ENCODE measurements around the gene SPTBN1.

SPTBN1 gene

DNA sequence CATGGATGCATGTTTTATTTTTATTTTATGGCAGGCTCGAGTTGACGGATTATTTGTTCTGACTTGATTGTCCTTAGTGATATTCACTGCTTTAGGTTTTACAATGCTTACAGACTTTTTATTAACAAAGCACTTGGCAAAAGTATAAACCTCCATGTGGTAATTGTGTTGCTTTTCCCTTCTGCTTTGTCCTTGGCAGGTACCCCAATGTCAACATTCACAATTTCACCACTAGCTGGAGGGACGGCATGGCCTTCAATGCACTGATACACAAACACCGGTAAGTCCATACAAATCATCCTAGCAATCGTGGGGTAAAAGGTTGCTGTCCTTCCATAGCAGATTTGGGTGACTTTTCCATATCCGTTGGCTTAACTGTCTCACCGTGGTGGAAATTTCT is 161.3 kb downstream of the SPTBN1 start:
- no peaks in the 10 kb centered on the region for H3K27me3 ChIP-seq (ENCODE audit: low read depth, low read length)
- no peaks in the 10 kb centered on the region for H3K79me2 ChIP-seq (ENCODE audit: low read length)
- H2AFZ ChIP-seq (ENCODE audit: low read depth, low read length), result no peak overlapping the region
- H3K36me3 ChIP-seq (replicated peaks; ENCODE audit: low read depth, low read length), result peaks cover 7% of the 10 kb centered on the region
- TF ChIP-seq EZH2phosphoT487 (IDR thresholded peaks at IDR 0.05; ENCODE audit: low read depth), result no peak
- H3K4me3 ChIP-seq (ENCODE audit: low read length), result no peak overlapping the region
- H4K20me1 ChIP-seq (ENCODE audit: insufficient read depth, low read length), result no peaks in the 10 kb centered on the region
- no peak overlapping the region for H3K9ac ChIP-seq (ENCODE audit: low read length)
- H3K4me1 ChIP-seq (ENCODE audit: low read length), result peaks cover 26% of the 10 kb centered on the region
- no peaks in the 10 kb centered on the region for H3K9me3 ChIP-seq (ENCODE audit: insufficient read depth, low read length)
- no peak overlapping the region for H3K4me2 ChIP-seq (ENCODE audit: low read length)
- H3K27ac ChIP-seq (ENCODE audit: low read length), result no peak overlapping the region

DNA sequence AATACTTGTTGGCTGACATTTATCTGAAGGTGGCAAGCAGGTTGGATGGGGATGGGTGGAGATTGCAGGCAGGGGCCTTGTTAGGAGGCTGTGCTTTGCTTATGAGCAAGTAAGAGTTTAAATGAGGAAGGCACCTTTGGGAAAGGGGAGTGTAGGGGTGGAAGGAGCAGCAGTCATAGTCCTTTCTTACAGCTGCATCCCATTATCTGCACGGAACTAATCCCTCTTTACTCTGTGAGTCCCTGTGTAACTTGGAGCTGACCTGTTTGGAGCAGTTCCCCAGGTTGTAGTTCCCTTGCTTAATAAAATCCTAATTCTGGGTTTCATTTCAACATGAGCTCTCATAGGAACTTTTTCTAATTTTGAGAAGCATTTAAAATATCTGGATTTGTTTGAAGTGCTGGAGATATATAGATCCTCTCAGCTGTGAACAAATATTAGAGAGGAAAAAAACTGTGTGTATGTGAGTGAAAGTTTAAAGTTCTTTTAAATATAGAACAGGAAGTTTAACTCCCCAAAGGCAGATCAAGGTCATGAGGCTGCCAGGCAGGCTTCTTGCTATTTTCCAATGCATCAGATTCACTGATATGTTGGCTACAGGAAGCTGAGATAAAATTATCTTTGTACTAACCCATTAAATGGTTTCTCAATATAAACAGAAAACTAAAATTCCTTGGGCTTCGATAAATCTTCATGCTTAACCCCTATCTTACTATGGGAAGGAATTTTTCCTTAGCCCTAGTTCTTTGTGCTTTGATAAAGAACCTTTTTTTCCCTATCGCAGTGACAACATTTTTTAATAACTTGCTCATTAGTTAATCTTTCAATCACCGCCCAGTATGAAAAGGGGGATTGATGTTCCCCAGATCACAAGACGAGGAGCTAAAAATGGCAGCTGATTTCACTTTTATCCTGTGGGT is 162.8 kb downstream of the SPTBN1 start:
- peaks cover 20% of the 10 kb centered on the region for H3K4me1 ChIP-seq (ENCODE audit: low read length)
- TF ChIP-seq EZH2phosphoT487 (IDR thresholded peaks at IDR 0.05; ENCODE audit: low read depth), result no peak
- TF ChIP-seq, protein P1, sequence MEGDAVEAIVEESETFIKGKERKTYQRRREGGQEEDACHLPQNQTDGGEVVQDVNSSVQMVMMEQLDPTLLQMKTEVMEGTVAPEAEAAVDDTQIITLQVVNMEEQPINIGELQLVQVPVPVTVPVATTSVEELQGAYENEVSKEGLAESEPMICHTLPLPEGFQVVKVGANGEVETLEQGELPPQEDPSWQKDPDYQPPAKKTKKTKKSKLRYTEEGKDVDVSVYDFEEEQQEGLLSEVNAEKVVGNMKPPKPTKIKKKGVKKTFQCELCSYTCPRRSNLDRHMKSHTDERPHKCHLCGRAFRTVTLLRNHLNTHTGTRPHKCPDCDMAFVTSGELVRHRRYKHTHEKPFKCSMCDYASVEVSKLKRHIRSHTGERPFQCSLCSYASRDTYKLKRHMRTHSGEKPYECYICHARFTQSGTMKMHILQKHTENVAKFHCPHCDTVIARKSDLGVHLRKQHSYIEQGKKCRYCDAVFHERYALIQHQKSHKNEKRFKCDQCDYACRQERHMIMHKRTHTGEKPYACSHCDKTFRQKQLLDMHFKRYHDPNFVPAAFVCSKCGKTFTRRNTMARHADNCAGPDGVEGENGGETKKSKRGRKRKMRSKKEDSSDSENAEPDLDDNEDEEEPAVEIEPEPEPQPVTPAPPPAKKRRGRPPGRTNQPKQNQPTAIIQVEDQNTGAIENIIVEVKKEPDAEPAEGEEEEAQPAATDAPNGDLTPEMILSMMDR (IDR thresholded peaks at IDR 0.05; ENCODE audit: low read depth, low read length), result no peak
- H4K20me1 ChIP-seq (ENCODE audit: insufficient read depth, low read length), result no peaks in the 10 kb centered on the region
- no peaks in the 10 kb centered on the region for H3K27me3 ChIP-seq (ENCODE audit: low read depth, low read length)
- H3K79me2 ChIP-seq (ENCODE audit: low read length), result no peaks in the 10 kb centered on the region
- H3K36me3 ChIP-seq (replicated peaks; ENCODE audit: low read depth, low read length), result peaks cover 20% of the 10 kb centered on the region
- H3K4me3 ChIP-seq (ENCODE audit: low read length), result no peak overlapping the region
- no peak overlapping the region for H3K27ac ChIP-seq (ENCODE audit: low read length)
- no peak overlapping the region for H2AFZ ChIP-seq (ENCODE audit: low read depth, low read length)
- no peaks in the 10 kb centered on the region for H3K9me3 ChIP-seq (ENCODE audit: insufficient read depth, low read length)
- H3K4me2 ChIP-seq (ENCODE audit: low read length), result no peak overlapping the region
- no peak overlapping the region for H3K9ac ChIP-seq (ENCODE audit: low read length)

DNA sequence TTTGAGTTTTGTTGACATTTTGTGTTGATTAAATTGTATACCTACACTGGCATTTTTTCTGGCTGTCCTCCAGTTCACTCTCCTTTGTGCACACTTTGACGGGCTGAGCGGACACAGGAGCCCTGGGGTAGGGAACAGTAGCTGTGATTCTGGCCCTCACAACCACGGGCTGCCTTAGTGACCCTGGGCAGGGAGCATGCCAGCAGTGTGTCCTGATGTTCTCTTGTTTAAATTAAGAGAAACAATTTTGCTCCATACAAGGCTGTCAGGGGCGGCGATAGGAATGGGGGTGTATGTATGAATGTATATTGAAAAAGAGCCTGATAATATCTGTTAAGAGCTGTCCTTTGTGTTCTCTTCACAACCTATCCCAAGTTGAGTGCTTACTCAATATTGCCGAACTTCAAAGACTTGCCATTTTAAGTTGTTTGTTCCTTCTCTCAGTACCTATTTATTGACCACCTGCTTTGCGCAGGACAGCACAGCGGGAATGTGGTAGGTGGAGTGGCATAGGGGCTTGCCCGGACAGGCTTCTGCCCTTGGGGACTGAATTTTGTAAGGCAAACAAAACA is 163.6 kb downstream of the SPTBN1 start:
- Histone ChIP-seq H4K20me1 (ENCODE audit: insufficient read depth, low read length) (no peaks in the 10 kb centered on the region), H3K27me3 (ENCODE audit: low read depth, low read length) (no peaks in the 10 kb centered on the region), H3K4me1 (ENCODE audit: low read length) (peaks cover 14% of the 10 kb centered on the region), H3K36me3 (replicated peaks; ENCODE audit: low read depth, low read length) (peaks cover 21% of the 10 kb centered on the region), H3K79me2 (ENCODE audit: low read length) (no peaks in the 10 kb centered on the region), H3K27ac (ENCODE audit: low read length) (no peak overlapping the region), H2AFZ (ENCODE audit: low read depth, low read length) (no peak overlapping the region), H3K9ac (ENCODE audit: low read length) (no peak overlapping the region), H3K4me3 (ENCODE audit: low read length) (no peak overlapping the region), H3K4me2 (ENCODE audit: low read length) (no peak overlapping the region), H3K9me3 (ENCODE audit: insufficient read depth, low read length) (no peaks in the 10 kb centered on the region)
- no peak for TF ChIP-seq EZH2phosphoT487 (IDR thresholded peaks at IDR 0.05; ENCODE audit: low read depth)
- TF ChIP-seq, protein P1 (IDR thresholded peaks at IDR 0.05; ENCODE audit: low read depth, low read length), result no peak

DNA sequence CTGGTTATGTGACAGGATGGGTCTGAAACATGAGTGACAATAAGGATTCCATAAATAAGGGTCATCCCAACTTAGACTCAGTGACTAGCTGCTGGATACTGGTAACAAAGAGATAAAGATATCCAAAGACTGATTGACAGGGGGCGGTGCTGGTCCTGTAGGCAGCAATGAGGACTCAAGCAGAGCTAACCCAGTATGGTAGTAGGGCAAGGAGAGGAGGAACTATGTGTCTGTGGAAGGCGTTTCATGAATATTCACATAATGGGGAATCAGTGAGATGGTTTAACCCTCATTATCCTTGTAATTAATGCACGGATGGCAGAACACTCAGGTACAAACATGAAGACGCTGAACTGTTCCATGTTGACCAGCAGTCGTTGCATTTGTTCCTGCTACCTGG is 164.8 kb downstream of the SPTBN1 start:
- Histone ChIP-seq H3K4me1 (ENCODE audit: low read length) (peaks cover 14% of the 10 kb centered on the region), H3K9ac (ENCODE audit: low read length) (no peak overlapping the region), H3K79me2 (ENCODE audit: low read length) (no peaks in the 10 kb centered on the region), H4K20me1 (ENCODE audit: insufficient read depth, low read length) (no peaks in the 10 kb centered on the region), H3K36me3 (replicated peaks; ENCODE audit: low read depth, low read length) (peaks cover 23% of the 10 kb centered on the region), H3K27me3 (ENCODE audit: low read depth, low read length) (no peaks in the 10 kb centered on the region), H3K4me3 (ENCODE audit: low read length) (no peak overlapping the region), H3K27ac (ENCODE audit: low read length) (no peak overlapping the region), H3K9me3 (ENCODE audit: insufficient read depth, low read length) (no peaks in the 10 kb centered on the region), H3K4me2 (ENCODE audit: low read length) (no peak overlapping the region), H2AFZ (ENCODE audit: low read depth, low read length) (no peak overlapping the region)
- no peak for TF ChIP-seq EZH2phosphoT487 (IDR thresholded peaks at IDR 0.05; ENCODE audit: low read depth)
- TF ChIP-seq, protein P1 (IDR thresholded peaks at IDR 0.05; ENCODE audit: low read depth, low read length), result no peak
